Endothelial cell of hepatic sinusoid (primary cell): ENCODE measurements around the gene CC2D2B.

Experiments
- in situ Hi-C: cut with HindIII; loops from 2 replicates; pipeline ENCODE4 v1.10.0; 2017; ENCODE audit warnings: low sequenced_read_pairs

CC2D2B gene

DNA sequence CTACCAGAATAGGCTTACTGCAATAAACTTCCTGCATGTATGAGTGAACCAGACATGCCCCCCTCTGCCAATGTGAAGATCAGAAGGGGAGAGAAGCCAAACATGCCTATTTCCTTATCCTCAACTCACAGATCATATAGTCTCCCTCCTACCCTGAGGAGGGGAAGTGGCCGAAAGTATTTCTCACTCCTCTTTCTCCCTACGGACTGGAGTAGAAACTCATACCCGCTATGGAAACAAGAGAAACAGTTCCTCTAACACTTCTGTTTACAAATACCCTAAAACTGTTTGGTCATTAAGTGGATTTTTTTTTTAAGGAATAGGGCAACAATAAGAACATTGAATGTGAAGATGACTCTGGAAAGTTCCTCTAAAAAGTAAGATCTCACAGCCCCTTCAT lies 167.0 kb downstream of the CC2D2B start:
- in situ Hi-C loops, result no loop called here

DNA sequence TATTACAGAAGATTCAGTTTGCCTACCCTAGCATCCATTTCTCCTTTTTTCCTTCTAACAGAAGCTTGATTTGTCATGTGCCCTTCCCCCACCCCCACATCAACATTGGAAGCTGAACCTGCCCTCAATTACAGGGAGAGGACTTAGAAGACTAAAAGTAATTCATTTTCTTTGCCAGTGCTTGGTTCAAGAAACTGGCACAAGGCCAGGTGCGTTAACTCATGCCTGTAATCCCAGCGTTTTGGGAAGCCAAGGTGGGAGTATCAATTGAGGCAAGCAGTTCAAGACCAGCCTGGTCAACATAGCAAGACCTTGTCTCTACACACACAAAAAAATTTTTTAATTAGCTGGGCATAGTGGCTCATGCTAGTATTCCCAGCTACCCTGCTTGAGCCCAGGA lies 168.2 kb downstream of the CC2D2B start:
- in situ Hi-C loops, result no loop called here

DNA sequence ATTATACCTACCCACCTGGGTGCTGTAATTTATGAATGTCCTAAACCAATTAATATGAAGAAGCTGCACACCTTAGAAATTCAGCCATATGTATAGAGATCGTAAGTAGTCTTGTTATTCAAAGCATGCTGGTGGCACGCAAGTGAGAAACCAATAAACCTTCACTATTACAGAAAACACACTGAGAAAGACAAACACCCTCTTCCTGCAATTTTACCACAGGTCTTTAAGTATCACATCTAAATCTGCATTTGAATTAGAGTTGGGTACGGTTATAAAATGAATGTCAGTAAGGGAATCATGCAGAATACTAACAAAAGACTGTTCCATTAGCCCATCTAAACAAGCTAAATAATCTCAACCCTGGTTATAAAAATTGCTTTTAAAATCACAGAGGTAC lies 169.4 kb downstream of the CC2D2B start:
- in situ Hi-C loops, result no loop called here

DNA sequence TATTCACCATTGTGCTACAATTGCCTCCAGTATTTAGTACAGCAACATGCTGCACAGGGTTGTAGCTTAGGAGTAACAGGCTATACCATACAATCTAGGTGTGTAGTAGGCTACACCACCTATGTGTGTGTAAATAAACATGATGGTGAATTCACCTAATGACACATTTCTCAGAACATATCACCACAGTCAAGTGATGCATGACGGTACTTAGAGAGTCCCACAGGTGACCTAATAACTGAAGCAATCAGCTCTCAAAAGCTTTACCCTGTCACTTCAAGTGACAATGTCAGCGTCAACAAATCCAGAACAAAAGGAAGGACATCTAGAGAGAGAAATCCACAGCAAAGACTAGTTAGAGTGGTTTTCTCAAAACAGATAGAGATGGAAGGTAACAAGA lies 174.4 kb downstream of the CC2D2B start:
- in situ Hi-C loops, result no loop called here
